SHP77 (cell line): ENCODE measurements around the gene TOM1L2.
A peak's percentile ranks its signal among the peaks of the same experiment; 100 is the strongest.
"Not testable (repeated sequence)": the region's sequence is repeated elsewhere in the genome, so short reads cannot be mapped to it uniquely, and the experiment has no call there.

Experiments used
- DNase-seq, 2 experiments: peaks; one replicate each; lab custom pipeline; 2025; lab: John Stamatoyannopoulos, UW

Gene TOM1L2

DNA sequence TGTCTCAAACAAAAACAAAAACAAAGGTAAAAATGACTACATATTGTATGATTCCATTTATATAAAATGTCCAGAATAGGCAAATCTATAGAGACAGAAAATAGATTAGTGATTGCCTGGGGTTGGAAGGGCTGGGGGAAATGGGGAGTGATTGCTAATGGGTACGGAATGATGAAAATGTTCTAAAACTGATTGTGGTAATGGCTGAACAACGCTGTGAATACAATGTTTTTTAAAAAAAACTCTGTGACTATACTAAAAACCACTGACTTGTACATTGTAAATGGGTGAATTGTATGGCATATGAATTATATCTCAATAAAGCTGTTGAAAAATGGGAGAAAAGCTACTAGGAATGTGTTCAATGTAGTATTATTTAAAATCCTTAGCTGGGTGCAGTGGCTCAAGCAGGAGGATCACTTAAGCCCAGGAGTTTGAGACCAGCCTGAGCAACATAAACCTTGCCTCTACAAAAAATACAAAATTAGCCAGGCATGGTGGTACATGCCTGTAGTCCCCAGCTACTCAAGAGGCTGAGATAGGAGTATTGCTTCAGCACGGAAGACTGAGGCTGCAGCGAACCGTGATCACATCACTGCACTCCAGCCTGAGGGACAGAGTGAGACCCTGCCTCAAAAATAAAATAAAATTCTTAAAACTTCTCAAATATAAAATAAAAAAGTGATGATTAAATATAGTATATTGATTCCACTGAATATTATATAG is 47.9 kb downstream of the TOM1L2 start:
- DNase-seq = no peak

DNA sequence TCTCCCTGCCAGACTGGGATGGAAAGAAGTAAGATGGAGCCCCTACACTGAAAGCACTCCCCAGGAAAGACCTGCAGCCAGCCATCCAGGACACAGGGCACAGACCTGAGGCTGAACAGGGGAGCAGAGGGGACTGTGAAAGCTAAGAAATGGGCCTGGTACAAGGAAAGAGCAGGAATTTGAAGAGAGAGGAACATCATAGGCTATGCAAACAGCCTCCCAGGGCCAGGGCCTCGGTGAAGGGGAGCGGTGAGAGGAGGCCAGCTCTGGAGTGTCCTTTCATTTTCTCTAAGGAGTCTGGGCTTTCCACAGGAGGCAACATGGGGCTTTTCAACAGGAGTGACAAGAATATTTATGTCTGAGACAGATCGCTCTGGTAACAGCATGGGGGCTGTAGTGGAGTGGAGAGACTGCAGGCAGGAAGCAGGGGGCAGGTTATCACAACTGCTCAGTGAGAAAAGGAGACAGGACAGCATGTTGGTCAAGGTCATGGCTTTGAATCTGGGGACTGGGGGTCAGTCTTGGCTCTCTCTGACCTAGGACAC is 50.1 kb downstream of the TOM1L2 start:
- no peak for DNase-seq

DNA sequence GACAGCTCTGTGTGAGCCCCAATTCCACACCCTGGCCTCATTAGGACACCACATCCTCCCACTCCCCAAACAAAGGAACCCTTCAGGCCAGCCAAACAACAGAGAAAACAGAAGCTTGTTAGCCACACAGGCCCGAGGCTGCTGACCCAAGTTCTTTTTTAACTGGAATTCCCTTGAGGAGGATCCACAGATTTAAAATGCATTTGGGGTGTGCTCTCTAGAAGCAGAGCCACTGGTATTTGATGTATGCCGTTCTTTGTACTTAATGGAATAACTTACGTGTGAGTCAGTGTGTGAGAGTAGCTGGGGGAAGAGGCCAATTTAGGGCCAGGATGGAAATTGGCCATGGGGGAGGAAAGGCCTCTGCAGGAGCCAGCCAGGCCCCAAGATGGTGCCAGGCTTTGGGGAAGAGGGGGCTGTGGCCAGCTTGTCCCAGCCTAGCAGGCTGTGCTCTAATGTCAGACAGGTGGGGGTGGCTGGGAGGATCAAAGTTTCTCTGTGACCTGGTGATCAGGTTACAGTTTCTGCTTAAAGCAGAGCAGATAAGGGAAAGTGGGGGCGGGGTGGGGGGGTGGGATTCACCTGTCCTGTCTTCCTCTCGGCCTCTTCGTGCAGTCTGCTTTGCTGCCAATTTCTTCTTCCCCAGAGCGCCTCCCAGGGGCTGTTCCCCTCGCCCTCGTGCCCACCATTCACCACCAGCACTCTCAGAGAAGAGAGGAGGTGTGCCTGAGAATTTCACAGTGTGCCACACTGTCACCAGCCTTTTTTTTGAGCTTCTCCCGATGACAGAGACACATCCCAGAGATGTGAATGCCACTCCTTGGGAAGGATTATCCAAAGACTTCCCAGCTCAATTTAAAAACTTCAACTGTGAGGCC is 50.8 kb downstream of the TOM1L2 start:
- DNase-seq = no peak

DNA sequence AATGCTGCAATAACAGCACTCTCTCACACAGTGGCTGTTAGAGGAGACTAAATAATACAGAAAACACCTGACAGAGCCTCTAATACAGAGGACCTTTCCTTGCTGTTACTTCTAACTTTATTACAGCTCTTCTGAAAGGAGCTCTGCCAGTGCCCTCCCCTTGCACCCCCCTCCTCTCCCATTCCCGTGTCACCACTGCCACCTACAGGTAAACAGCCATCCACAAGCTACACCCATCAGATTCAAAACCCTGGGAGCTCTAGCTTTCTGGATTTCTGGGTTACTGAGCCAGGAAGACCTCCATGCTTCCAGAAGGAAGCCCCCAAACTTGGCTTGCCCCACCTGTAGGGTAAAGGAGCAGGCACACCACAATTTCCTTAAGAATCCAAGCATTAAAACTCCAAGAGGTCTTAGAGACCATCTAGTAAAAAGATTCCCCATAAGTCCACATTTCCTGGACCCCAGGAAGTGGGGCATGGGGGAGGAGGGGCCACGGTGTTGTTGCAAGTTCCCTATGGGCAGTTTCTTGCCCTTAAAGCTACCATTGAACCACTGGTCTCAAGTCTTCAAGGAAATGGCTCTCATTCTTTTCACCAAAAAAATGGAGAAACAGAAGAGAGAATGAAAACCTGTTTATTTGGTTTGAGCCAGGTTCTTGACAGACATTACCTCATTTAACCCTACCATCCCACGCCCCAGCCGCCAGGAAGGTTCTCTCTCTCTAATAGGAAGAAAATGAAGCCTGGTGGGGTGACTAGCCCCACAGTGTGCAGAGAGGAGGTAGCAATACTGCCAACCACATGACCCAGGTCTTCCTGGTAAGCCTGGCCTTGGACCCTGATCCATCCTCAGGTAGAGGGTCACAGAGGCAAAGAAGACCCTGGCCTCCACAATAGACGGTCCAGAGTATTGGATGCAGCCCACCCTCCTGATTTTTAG is 52.8 kb downstream of the TOM1L2 start:
- peak; percentile 81 to 88 for DNase-seq

DNA sequence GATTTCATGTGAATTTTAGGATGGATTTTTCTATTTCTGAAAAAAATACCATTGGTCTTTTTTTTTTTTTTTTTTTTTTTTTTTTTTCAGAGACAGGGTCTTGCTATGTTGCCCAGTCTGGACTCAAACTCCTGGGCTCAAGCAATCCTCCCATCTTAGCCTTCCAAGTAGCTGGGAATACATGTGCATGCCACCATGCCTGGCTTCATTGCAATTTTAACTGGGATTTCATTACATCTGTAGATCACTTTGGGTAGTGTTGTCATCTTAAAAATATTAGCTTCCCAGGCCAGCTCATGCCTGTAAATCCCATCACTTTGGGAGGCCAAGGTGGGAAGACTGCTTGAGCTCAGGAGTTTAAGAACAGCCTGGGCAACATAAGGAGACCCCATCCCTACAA is 54.8 kb downstream of the TOM1L2 start:
- no peak for DNase-seq

DNA sequence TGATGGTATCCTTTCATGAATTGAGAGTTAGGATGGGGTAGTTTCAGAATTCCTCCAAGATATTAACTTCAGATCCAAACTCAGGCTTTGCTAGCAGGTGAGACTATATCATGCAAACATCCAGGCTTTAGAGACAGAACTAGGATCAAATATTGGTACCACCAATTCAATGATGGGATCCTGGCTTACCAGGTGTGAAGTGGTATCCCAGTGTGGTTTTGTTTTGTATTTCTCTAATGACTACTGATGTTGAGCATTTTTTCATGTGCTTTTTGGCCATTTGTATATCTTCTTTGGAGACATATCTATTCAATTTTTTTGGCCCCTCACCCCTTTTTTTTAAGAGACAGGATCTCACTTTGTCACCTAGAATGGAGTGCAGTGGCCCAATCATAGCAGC is 57.0 kb downstream of the TOM1L2 start:
- DNase-seq = no peak

- peak; percentile 99 to 100 for DNase-seq
Observed at GRCh38 chr17:17913695-17914332, 58.4 kb downstream of the TOM1L2 start.

DNA sequence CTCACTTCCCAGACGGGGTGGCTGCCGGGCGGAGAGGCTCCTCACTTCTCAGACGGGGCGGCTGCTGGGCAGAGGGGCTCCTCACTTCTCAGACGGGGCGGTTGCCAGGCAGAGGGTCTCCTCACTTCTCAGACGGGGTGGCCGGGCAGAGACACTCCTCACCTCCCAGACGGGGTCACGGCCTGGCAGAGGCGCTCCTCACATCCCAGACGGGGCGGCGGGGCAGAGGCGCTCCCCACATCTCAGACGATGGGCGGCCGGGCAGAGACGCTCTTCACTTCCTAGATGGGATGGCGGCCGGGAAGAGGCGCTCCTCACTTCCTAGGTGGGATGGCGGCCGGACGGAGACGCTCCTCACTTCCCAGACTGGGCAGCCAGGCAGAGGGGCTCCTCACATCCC is 59.9 kb downstream of the TOM1L2 start:
- not testable (repeated sequence) for DNase-seq

DNA sequence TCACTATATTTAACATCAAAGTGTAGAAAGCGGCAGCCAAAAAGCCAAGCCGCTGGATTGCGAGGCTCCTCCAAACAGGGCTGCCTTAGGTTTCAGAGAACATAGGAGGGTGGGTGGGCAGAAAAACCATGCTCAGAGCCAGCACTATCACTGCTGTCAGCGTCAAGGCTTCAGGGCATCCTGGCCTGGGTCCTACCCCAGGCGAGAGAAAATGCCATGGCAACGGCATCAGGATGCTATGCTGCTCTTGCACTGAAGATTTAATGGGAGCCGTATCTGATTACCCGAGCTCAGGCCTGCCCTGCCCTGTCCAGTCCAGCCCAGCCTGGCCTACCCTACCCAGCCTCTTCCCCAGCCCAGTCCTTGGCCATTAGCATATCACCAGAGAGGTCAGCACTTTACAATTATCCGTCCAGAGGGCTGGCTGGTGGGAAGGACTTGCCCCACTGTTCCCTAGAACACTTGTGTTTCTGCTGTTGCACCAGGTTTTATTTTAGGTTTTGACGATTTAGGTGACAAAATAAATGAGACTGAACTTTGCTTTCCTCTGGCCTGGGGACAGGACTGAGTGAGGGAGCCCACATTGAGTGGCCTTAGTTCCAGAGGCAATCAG is 61.1 kb downstream of the TOM1L2 start:
- DNase-seq = no peak

GRCh38 chr17:17910060-17910459 is 62.1 kb downstream of the TOM1L2 start:
- no peak for DNase-seq

DNA sequence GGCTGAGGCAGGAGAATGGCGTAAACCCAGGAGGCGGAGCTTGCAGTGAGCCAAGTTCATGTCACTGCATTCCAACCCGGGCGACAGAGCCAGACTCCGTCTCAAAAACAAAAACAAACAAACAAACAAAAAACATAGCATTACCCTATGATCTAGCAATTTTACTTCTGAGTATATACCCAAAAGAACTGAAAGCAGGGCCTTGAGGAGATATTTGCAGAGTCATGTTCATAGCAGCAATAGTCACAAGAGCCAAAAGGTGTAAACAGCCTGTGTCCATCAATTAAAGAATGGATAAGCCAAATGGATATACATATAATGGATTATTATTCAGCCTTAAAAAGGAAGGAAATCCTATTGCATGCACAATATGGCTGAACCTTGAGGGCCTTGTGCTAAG is 63.1 kb downstream of the TOM1L2 start:
- DNase-seq = no peak

- no peak for DNase-seq
Observed at GRCh38 chr17:17907469-17907868, 64.7 kb downstream of the TOM1L2 start.

GRCh38 chr17:17906418-17907215 is 65.6 kb downstream of the TOM1L2 start:
- DNase-seq = no peak

- DNase-seq = no peak
Observed at GRCh38 chr17:17905036-17905320, 67.2 kb downstream of the TOM1L2 start.

DNA sequence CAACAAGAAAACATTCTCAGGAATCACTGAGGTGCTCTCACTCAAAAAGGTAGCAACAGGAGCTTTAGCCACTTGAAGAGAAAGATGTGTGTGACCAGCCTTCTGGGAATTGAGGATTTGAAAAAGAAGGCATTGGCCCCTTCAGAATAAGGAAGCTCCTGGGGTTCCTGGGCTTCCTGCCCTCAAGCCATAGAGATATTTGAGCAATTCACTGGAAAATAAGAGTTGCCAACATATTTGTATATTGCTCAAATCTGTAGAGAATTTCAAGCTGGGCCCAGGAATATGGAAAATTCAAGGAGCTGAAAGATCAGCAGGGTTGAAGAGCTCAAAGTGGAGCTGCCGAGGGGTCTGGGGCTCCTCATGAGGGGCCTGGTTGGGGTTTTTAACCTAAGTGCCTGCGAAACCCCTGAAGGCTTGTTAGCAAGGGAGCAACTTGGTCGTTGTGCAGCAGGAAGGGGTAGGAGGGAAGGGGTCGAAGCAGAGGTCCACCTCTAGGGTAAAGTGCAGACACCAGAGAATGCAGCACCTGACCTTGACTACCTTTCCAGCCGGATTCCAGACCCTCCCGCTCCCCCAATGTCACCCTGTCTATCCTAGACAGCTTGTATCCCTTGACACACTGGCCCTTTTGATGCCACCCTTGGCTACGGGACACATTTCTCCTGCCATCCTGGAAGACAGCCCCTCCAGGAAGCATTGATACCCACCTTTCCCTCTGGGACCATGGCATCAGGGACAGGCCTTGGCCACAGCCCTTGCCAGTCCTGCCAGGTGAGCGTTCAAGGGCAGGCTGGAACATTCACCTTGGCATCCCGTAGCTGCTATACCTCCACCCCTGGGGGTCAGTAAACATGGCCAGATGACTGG is 67.8 kb downstream of the TOM1L2 start:
- DNase-seq = no peak

DNA sequence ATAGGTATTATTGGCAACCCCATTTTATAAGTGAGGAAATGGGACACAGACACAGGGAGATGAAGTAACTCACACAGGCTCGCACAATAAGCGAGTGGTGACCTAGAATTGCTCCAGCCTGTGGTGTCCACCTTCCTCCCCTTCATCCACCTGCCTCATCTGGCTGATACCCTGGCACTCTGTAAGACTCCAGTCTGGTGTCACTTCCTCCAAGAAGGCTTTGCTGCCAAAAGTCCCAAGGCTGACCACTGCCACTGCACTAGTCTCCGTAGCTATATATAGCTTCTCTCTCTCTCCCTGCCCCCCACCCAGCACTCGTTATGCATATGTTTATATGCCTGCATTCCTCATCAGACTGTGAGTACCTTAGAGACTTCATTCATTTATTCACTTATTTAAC is 69.3 kb downstream of the TOM1L2 start:
- DNase-seq = no peak

- DNase-seq = peak in 1 of 2 experiments; percentile 12
Observed at GRCh38 chr17:17902376-17902775, 69.8 kb downstream of the TOM1L2 start.

DNA sequence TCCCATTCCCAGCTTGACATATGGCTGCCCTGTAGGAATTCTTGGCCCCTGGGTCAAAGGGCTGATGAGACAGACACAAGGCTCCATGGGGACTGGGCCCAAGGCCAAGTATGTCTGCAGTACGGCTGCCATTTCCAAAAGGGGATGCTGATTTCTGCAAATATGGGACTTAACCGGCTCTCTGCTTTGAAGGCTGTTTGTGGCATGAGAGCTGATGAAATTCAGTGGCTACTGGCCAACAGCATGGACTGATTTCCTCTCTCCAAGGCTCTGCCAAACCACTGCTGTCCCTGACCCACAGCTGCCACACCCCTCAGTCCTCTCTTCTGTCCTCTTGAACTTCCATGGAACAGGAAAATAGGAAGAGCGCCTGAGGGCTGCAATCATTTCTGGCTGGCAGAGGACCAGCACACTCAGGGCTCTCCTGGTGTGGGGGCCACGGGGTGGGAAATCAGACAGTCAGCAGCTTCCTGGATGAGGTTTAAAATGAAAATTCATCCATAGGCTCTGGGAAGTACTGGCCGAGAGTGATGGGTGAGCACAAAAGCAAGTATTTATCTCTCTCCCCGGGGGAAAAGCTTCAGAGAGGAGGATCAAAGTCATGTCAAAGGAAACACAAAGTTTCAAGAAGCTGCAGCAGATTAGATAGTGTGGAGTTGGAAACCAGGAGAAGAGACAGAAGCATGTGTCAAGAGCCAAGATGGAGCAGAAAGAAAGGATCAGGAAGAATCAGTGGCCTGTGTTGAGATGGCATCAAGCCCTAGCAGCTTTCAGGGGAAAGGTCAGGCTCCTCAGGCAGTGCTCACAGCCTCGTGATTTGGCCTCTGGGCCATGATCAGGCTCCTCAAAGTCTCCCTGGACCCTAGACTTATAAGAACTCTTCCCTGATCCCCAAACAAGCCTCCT is 71.3 kb downstream of the TOM1L2 start:
- DNase-seq = peak; percentile 42 to 70
